PFSK-1 (cell line): ENCODE results near the gene SMIM7.

ENCODE experiments used
- POLR2AphosphoS5 ChIP-seq: IDR thresholded peaks from 2 replicates; pipeline ENCODE4 v1.6.1; 2012; ENCODE audit warnings: low read depth, mild to moderate bottlenecking, control low read depth, low read length, moderate library complexity
- SIN3A ChIP-seq: IDR thresholded peaks from 2 replicates; pipeline ENCODE4 v1.6.1; 2012; ENCODE audit warnings: mild to moderate bottlenecking, low read length, moderate library complexity, borderline replicate concordance; ENCODE audit not compliant: insufficient read depth
- TF ChIP-seq, protein P1 (sequence below), 2 experiments: IDR thresholded peaks; 2 replicates each; pipeline versions ENCODE4 v1.6.1 to v1.8.0; 2011 to 2012; ENCODE audit warnings: low read depth in 2 of 2, low read length in 2 of 2, control low read depth in 1 of 2, inconsistent platforms in 1 of 2, mild to moderate bottlenecking in 1 of 2, moderate library complexity in 1 of 2; ENCODE audit not compliant: insufficient read depth in 1 of 2

- TF ChIP-seq SIN3A (no peak), POLR2AphosphoS5 (no peak)
- TF ChIP-seq, protein P1, sequence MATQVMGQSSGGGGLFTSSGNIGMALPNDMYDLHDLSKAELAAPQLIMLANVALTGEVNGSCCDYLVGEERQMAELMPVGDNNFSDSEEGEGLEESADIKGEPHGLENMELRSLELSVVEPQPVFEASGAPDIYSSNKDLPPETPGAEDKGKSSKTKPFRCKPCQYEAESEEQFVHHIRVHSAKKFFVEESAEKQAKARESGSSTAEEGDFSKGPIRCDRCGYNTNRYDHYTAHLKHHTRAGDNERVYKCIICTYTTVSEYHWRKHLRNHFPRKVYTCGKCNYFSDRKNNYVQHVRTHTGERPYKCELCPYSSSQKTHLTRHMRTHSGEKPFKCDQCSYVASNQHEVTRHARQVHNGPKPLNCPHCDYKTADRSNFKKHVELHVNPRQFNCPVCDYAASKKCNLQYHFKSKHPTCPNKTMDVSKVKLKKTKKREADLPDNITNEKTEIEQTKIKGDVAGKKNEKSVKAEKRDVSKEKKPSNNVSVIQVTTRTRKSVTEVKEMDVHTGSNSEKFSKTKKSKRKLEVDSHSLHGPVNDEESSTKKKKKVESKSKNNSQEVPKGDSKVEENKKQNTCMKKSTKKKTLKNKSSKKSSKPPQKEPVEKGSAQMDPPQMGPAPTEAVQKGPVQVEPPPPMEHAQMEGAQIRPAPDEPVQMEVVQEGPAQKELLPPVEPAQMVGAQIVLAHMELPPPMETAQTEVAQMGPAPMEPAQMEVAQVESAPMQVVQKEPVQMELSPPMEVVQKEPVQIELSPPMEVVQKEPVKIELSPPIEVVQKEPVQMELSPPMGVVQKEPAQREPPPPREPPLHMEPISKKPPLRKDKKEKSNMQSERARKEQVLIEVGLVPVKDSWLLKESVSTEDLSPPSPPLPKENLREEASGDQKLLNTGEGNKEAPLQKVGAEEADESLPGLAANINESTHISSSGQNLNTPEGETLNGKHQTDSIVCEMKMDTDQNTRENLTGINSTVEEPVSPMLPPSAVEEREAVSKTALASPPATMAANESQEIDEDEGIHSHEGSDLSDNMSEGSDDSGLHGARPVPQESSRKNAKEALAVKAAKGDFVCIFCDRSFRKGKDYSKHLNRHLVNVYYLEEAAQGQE (IDR thresholded peaks at IDR 0.05; ENCODE audit: insufficient read depth in 1 of 2, low read depth in 2 of 2, low read length in 2 of 2), result no peak
Measured at GRCh38 chr19:16613841-16614240, 46.1 kb downstream of the SMIM7 start.
